HepG2 (cell line): Measurements from ENCODE around the gene KCTD18. TPM values are rescaled to one million over a fixed set of nuclear protein-coding genes. Genes with fewer than 3 reads are reported as not detected.

ENCODE experiments used
- CREBL2 ChIP-seq: sonication (generic); formaldehyde crosslinking; IDR thresholded peaks from 2 replicates; pipeline ENCODE4 v1.8.1; 2023; ENCODE audit warnings: missing genetic modification reagents, mild to moderate bottlenecking, borderline replicate concordance
- DPF2 ChIP-seq: sonication (generic); formaldehyde crosslinking; IDR thresholded peaks from 2 replicates; pipeline ENCODE4 v1.4.0; 2020; ENCODE audit warnings: mild to moderate bottlenecking, low read depth, missing genetic modification reagents, borderline replicate concordance
- ESRRA ChIP-seq: sonication (generic); formaldehyde crosslinking; IDR thresholded peaks from 2 replicates; pipeline ENCODE4 v1.5.1; 2020; ENCODE audit warnings: mild to moderate bottlenecking, low read depth, missing genetic modification reagents
- ETV6 ChIP-seq: sonication (generic); formaldehyde crosslinking; conservative IDR thresholded peaks from 2 replicates; pipeline ENCODE4 v1.4.0; 2020; ENCODE audit warnings: missing genetic modification reagents
- HCFC1 ChIP-seq: fragments of 150-350 bp; IDR thresholded peaks from 2 replicates; pipeline ENCODE4 v1.6.1; 2014; ENCODE audit warnings: low read depth, low read length
- IRX3 ChIP-seq: sonication (generic); formaldehyde crosslinking; IDR thresholded peaks from 2 replicates; pipeline ENCODE4 v1.8.1; 2023; ENCODE audit warnings: mild to moderate bottlenecking, low read depth, missing genetic modification reagents, borderline replicate concordance
- JDP2 ChIP-seq: sonication (generic); formaldehyde crosslinking; IDR thresholded peaks from 2 replicates; pipeline ENCODE4 v1.8.1; 2022; ENCODE audit warnings: missing genetic modification reagents, borderline replicate concordance
- NBN ChIP-seq: fragments of 450-650 bp; conservative IDR thresholded peaks from 2 replicates; pipeline ENCODE4 v1.6.1; 2017
- NFRKB ChIP-seq: fragments of 450-650 bp; IDR thresholded peaks from 2 replicates; pipeline ENCODE4 v1.6.1; 2017
- NFYC ChIP-seq: IDR thresholded peaks from 2 replicates; pipeline ENCODE4 v1.6.1; 2016; ENCODE audit warnings: missing genetic modification reagents, missing compliant biosample characterization
- PPARG ChIP-seq: conservative IDR thresholded peaks from 2 replicates; pipeline ENCODE4 v1.6.1; 2016; ENCODE audit warnings: missing biosample characterization, missing genetic modification reagents
- SMARCE1 ChIP-seq: fragments of 450-650 bp; IDR thresholded peaks from 2 replicates; pipeline ENCODE4 v1.6.1; 2017; ENCODE audit warnings: borderline replicate concordance
- TRAFD1 ChIP-seq: sonication (generic); formaldehyde crosslinking; IDR thresholded peaks from 2 replicates; pipeline ENCODE4 v1.5.1; 2020; ENCODE audit warnings: missing genetic modification reagents, mild to moderate bottlenecking, borderline replicate concordance
- TRIM24 ChIP-seq: sonication (generic); formaldehyde crosslinking; IDR thresholded peaks from 2 replicates; pipeline ENCODE4 v1.8.0; 2022; ENCODE audit warnings: mild to moderate bottlenecking, missing genetic modification reagents
- TSC22D2 ChIP-seq: sonication (generic); formaldehyde crosslinking; IDR thresholded peaks from 2 replicates; pipeline ENCODE4 v1.5.1; 2020; ENCODE audit warnings: missing genetic modification reagents, mild to moderate bottlenecking, borderline replicate concordance
- ZBTB34 ChIP-seq: sonication (generic); formaldehyde crosslinking; IDR thresholded peaks from 2 replicates; pipeline ENCODE4 v1.8.0; 2022; ENCODE audit warnings: mild to moderate bottlenecking, missing genetic modification reagents
- ZMYM4 ChIP-seq: sonication (generic); formaldehyde crosslinking; IDR thresholded peaks from 2 replicates; pipeline ENCODE4 v1.8.1; 2023; ENCODE audit warnings: mild to moderate bottlenecking, missing genetic modification reagents
- ZNF343 ChIP-seq: sonication (generic); formaldehyde crosslinking; IDR thresholded peaks from 2 replicates; pipeline ENCODE4 v1.4.0; 2020; ENCODE audit warnings: mild to moderate bottlenecking, missing genetic modification reagents
- ZNF614 ChIP-seq: IDR thresholded peaks from 2 replicates; pipeline ENCODE4 v1.6.1; 2018; ENCODE audit warnings: missing biosample characterization, missing genetic modification reagents, inconsistent platforms, borderline replicate concordance
- ZNF678 ChIP-seq: sonication (generic); formaldehyde crosslinking; IDR thresholded peaks from 2 replicates; pipeline ENCODE4 v1.4.0; 2020; ENCODE audit warnings: mild to moderate bottlenecking, missing genetic modification reagents
- ZNF75D ChIP-seq: sonication (generic); formaldehyde crosslinking; IDR thresholded peaks from 2 replicates; pipeline ENCODE4 v1.8.1; 2023; ENCODE audit warnings: missing genetic modification reagents, mild to moderate bottlenecking, borderline replicate concordance
- polyA plus RNA-seq, 8 experiments: library from polyadenylated mRNA; depleted of rRNA in 3 of 8; stranded (reverse) in 7 of 8; unstranded in 1 of 8; fragments of >200 nt; fragmentation: Illumina TruSeq in 4 of 8; extraction: Trizol in 4 of 8; gene quantifications; 2 replicates each; pipeline versions ENCODE4 v1.2.1 to v1.2.3, GENCODE V29; 2011 to 2016; ENCODE audit warnings: low read depth in 4 of 8, missing spikeins in 1 of 8, mixed read lengths in 1 of 8; ENCODE audit not compliant: insufficient read depth in 1 of 8
- total RNA-seq, 5 experiments: library from RNA; depleted of rRNA; stranded (reverse); fragments of >200 nt; fragmentation: Illumina TruSeq; extraction: Trizol; gene quantifications; 2 replicates each; pipeline ENCODE4 v1.2.3, GENCODE V29; 2016; ENCODE audit warnings: low read depth in 1 of 5
- TF ChIP-seq, protein P1 (sequence below): sonication (generic); formaldehyde crosslinking; IDR thresholded peaks from 2 replicates; pipeline ENCODE4 v1.4.0; 2020; ENCODE audit warnings: missing genetic modification reagents
- TF ChIP-seq, protein P2 (sequence below): conservative IDR thresholded peaks from 2 replicates; pipeline ENCODE4 v1.6.1; 2018; ENCODE audit warnings: missing genetic modification reagents
- TF ChIP-seq, protein P3 (sequence below): IDR thresholded peaks from 2 replicates; pipeline ENCODE4 v1.6.1; 2016; ENCODE audit warnings: mild to moderate bottlenecking, missing biosample characterization, missing genetic modification reagents
- TF ChIP-seq, protein P4 (sequence below): sonication (generic); formaldehyde crosslinking; IDR thresholded peaks from 2 replicates; pipeline ENCODE4 v1.4.0; 2020; ENCODE audit warnings: missing genetic modification reagents, low read depth, mild to moderate bottlenecking, borderline replicate concordance

KCTD18 gene
- total and polyA plus RNA-seq, 2 of the 13 experiments (the other 11 are each of a cell fraction or from before 2014, with no cell fraction given): 2.2 to 7.1 TPM

DNA sequence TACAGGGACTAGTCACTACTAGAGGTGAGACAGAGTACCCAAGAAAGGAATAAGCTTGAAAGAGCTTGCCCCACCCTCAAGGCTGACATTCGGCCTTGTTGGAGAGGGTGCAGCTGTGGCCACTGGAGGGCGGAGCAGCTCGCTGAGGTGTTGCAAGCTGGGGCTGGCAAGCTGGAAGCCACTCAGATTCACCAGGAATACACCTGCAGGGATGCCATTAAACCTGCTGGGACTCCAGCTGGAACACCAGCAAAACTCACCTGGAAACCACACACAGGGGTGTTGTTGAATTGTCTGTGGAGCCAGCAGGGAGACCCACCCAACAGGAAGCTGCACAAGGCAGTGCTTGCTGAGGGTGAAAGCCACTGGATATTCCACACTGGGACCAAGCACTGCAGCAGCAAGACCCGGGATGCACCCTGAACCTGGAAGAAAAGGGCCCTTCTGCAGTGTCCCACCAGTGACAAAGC lies 26.1 kb downstream of the KCTD18 start (continued):
- TF ChIP-seq NFRKB: no peak
- no peak for TF ChIP-seq SMARCE1
- TF ChIP-seq TRAFD1 (CRISPR knock-in tag): no peak
- no peak for TF ChIP-seq NBN
- TF ChIP-seq CREBL2 (CRISPR knock-in tag): no peak
- TF ChIP-seq ETV6 (CRISPR knock-in tag): no peak
- TF ChIP-seq PPARG (CRISPR knock-in tag): peak; percentile 20; the same call in 1 of the 2 replicates
- TF ChIP-seq ZNF75D (CRISPR knock-in tag): no peak
- TF ChIP-seq HCFC1: no peak
- no peak for TF ChIP-seq JDP2
- TF ChIP-seq, protein P1, sequence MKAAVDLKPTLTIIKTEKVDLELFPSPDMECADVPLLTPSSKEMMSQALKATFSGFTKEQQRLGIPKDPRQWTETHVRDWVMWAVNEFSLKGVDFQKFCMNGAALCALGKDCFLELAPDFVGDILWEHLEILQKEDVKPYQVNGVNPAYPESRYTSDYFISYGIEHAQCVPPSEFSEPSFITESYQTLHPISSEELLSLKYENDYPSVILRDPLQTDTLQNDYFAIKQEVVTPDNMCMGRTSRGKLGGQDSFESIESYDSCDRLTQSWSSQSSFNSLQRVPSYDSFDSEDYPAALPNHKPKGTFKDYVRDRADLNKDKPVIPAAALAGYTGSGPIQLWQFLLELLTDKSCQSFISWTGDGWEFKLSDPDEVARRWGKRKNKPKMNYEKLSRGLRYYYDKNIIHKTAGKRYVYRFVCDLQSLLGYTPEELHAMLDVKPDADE: no peak
- no peak for TF ChIP-seq ZNF343
- TF ChIP-seq ZBTB34: no peak
- no peak for TF ChIP-seq DPF2 (CRISPR knock-in tag)
- TF ChIP-seq TRIM24 (CRISPR knock-in tag): no peak
- TF ChIP-seq ZMYM4 (CRISPR knock-in tag): no peak
- TF ChIP-seq IRX3 (CRISPR knock-in tag): no peak
- TF ChIP-seq, protein P2, sequence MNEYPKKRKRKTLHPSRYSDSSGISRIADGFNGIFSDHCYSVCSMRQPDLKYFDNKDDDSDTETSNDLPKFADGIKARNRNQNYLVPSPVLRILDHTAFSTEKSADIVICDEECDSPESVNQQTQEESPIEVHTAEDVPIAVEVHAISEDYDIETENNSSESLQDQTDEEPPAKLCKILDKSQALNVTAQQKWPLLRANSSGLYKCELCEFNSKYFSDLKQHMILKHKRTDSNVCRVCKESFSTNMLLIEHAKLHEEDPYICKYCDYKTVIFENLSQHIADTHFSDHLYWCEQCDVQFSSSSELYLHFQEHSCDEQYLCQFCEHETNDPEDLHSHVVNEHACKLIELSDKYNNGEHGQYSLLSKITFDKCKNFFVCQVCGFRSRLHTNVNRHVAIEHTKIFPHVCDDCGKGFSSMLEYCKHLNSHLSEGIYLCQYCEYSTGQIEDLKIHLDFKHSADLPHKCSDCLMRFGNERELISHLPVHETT (CRISPR knock-in tag): no peak
- no peak for TF ChIP-seq ZNF614 (CRISPR knock-in tag)
- no peak for TF ChIP-seq TSC22D2 (CRISPR knock-in tag)
- TF ChIP-seq NFYC (CRISPR knock-in tag): no peak
- TF ChIP-seq, protein P3, sequence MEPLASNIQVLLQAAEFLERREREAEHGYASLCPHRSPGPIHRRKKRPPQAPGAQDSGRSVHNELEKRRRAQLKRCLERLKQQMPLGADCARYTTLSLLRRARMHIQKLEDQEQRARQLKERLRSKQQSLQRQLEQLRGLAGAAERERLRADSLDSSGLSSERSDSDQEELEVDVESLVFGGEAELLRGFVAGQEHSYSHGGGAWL (CRISPR knock-in tag): no peak
- TF ChIP-seq ZNF678 (CRISPR knock-in tag): no peak
- no peak for TF ChIP-seq ESRRA (CRISPR knock-in tag)
- TF ChIP-seq, protein P4, sequence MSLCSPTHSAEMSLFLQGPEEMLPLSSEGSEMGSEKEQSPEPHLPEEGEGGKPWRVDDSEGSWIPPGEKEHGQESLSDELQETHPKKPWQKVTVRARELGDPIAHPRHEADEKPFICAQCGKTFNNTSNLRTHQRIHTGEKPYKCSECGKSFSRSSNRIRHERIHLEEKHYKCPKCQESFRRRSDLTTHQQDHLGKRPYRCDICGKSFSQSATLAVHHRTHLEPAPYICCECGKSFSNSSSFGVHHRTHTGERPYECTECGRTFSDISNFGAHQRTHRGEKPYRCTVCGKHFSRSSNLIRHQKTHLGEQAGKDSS (CRISPR knock-in tag): no peak
